ENCODE results near the gene SOHLH1. TPM values are rescaled to one million over a fixed set of nuclear protein-coding genes. Genes with fewer than 3 reads are reported as not detected.
"Not testable (repeated sequence)": the region's sequence is repeated elsewhere in the genome, so short reads cannot be mapped to it uniquely, and the experiment has no call there.

The SOHLH1 gene
- total RNA-seq, 1 donor from 2014 or later = not detected

- Mint-ChIP-seq H3K4me3 (ENCODE audit: unreplicated experiment) (no peak overlapping the region), H3K27ac (ENCODE audit: unreplicated experiment) (no peak overlapping the region), H3K9me3 (ENCODE audit: unreplicated experiment) (peaks cover 4% of the 10 kb centered on the region), H3K4me1 (ENCODE audit: low read depth, unreplicated experiment) (no peaks in the 10 kb centered on the region), H3K36me3 (ENCODE audit: unreplicated experiment) (peaks cover 6% of the 10 kb centered on the region), H3K27me3 (ENCODE audit: unreplicated experiment) (peaks cover 6% of the 10 kb centered on the region)
- DNase-seq = no peak
- no peak for TF ChIP-seq CTCF (IDR thresholded peaks at IDR 0.05; ENCODE audit: partially characterized antibody, unreplicated experiment)
These were observed 27.7 kb downstream of the SOHLH1 start for GRCh38 chr9:135671591-135672041.

- Mint-ChIP-seq H3K27ac (ENCODE audit: unreplicated experiment) (no peak overlapping the region), H3K4me3 (ENCODE audit: unreplicated experiment) (no peak overlapping the region), H3K36me3 (ENCODE audit: unreplicated experiment) (peaks cover 6% of the 10 kb centered on the region), H3K4me1 (ENCODE audit: low read depth, unreplicated experiment) (no peaks in the 10 kb centered on the region), H3K9me3 (ENCODE audit: unreplicated experiment) (peaks cover 4% of the 10 kb centered on the region), H3K27me3 (ENCODE audit: unreplicated experiment) (peaks cover 6% of the 10 kb centered on the region)
- no peak for TF ChIP-seq CTCF (IDR thresholded peaks at IDR 0.05; ENCODE audit: partially characterized antibody, unreplicated experiment)
- DNase-seq = no peak
These were observed 28.3 kb downstream of the SOHLH1 start for GRCh38 chr9:135670721-135671590.

- no peak for DNase-seq
- no peak for TF ChIP-seq CTCF (IDR thresholded peaks at IDR 0.05; ENCODE audit: partially characterized antibody, unreplicated experiment)
- H3K9me3 Mint-ChIP-seq (ENCODE audit: unreplicated experiment) = peaks cover 6% of the 10 kb centered on the region
- no peak overlapping the region for H3K27ac Mint-ChIP-seq (ENCODE audit: unreplicated experiment)
- H3K4me1 Mint-ChIP-seq (ENCODE audit: low read depth, unreplicated experiment) = no peaks in the 10 kb centered on the region
- H3K36me3 Mint-ChIP-seq (ENCODE audit: unreplicated experiment) = peaks cover 6% of the 10 kb centered on the region
- H3K27me3 Mint-ChIP-seq (ENCODE audit: unreplicated experiment) = peaks cover 6% of the 10 kb centered on the region
- H3K4me3 Mint-ChIP-seq (ENCODE audit: unreplicated experiment) = no peak overlapping the region
These were observed 29.5 kb downstream of the SOHLH1 start for GRCh38 chr9:135669616-135670285.

- H3K36me3 Mint-ChIP-seq (ENCODE audit: unreplicated experiment); H3K4me1 Mint-ChIP-seq (ENCODE audit: low read depth, unreplicated experiment); DNase-seq; H3K27me3 Mint-ChIP-seq (ENCODE audit: unreplicated experiment); H3K9me3 Mint-ChIP-seq (ENCODE audit: unreplicated experiment); H3K4me3 Mint-ChIP-seq (ENCODE audit: unreplicated experiment); H3K27ac Mint-ChIP-seq (ENCODE audit: unreplicated experiment): not testable (repeated sequence)
These were observed 30.3 kb downstream of the SOHLH1 start for GRCh38 chr9:135669018-135669417.

- peaks cover 6% of the 10 kb centered on the region for H3K27me3 Mint-ChIP-seq (ENCODE audit: unreplicated experiment)
- H3K36me3 Mint-ChIP-seq (ENCODE audit: unreplicated experiment) = peaks cover 6% of the 10 kb centered on the region
- TF ChIP-seq CTCF (IDR thresholded peaks at IDR 0.05; ENCODE audit: partially characterized antibody, unreplicated experiment) = no peak
- no peak overlapping the region for H3K4me3 Mint-ChIP-seq (ENCODE audit: unreplicated experiment)
- H3K4me1 Mint-ChIP-seq (ENCODE audit: low read depth, unreplicated experiment) = no peaks in the 10 kb centered on the region
- DNase-seq = no peak
- H3K27ac Mint-ChIP-seq (ENCODE audit: unreplicated experiment) = no peak overlapping the region
- peaks cover 6% of the 10 kb centered on the region for H3K9me3 Mint-ChIP-seq (ENCODE audit: unreplicated experiment)
These were observed 31.7 kb downstream of the SOHLH1 start for GRCh38 chr9:135667463-135668001.

All from glutamatergic neuron (in vitro differentiated cells).